CD4-positive, CD25-positive, alpha-beta regulatory T cell (primary cell): ENCODE results near the gene RNF17. TPM values are rescaled to one million over a fixed set of nuclear protein-coding genes. Genes with fewer than 3 reads are reported as not detected.
A peak's percentile ranks its signal among the peaks of the same experiment; 100 is the strongest.

ENCODE experiments used
- ATAC-seq, 2 donors: fragments of 150-1000 bp; cut with Tn5 transposase; one replicate each; pipeline ENCODE4 v1.10.0; 2021; ENCODE audit warnings: low read depth in 2 of 2, moderate number of reproducible peaks in 2 of 2, moderate library complexity in 1 of 2
- DNase-seq, 3 donors: peaks; one replicate each; pipeline versions ENCODE4 v3.0.0 to v3.0.0-alpha.2; 2012 to 2022; ENCODE audit warnings: mixed read lengths in 1 of 3
- H3K27ac ChIP-seq: one replicate; pipeline ENCODE4 v1.7.0; 2013; ENCODE audit warnings: mild to moderate bottlenecking, low read length; ENCODE audit not compliant: insufficient read depth, poor library complexity, severe bottlenecking
- H3K27me3 ChIP-seq: one replicate; pipeline ENCODE4 v1.7.0; 2013; ENCODE audit warnings: low read length; ENCODE audit not compliant: control insufficient read depth, insufficient read depth
- H3K36me3 ChIP-seq: one replicate; pipeline ENCODE4 v1.7.0; 2013; ENCODE audit warnings: mild to moderate bottlenecking, low read length, moderate library complexity; ENCODE audit not compliant: control insufficient read depth, insufficient read depth
- H3K4me1 ChIP-seq: 2 replicates; pipeline ENCODE4 v1.7.0; 2013; ENCODE audit warnings: mild to moderate bottlenecking, low read length; ENCODE audit not compliant: insufficient read depth, control insufficient read depth, poor library complexity, severe bottlenecking
- H3K4me3 ChIP-seq: one replicate; pipeline ENCODE4 v1.7.0; 2013; ENCODE audit warnings: low read depth, mild to moderate bottlenecking, low read length, moderate library complexity
- H3K9me3 ChIP-seq, 2 experiments: 1 replicate in 1 of 2; 2 replicates in 1 of 2; pipeline ENCODE4 v1.7.0; 2013; ENCODE audit warnings: low read length in 2 of 2, mild to moderate bottlenecking in 1 of 2, moderate library complexity in 1 of 2; ENCODE audit not compliant: control insufficient read depth in 2 of 2
- H3K27ac Mint-ChIP-seq, 3 donors: one replicate each; pipeline ENCODE4 v1.8.0; 2020 to 2022; ENCODE audit warnings: mild to moderate bottlenecking in 3 of 3, mixed read lengths in 3 of 3, moderate library complexity in 2 of 3
- H3K27me3 Mint-ChIP-seq: one replicate; pipeline ENCODE4 v1.8.0; 2022; ENCODE audit warnings: mild to moderate bottlenecking, mixed read lengths
- H3K36me3 Mint-ChIP-seq: one replicate; pipeline ENCODE4 v1.8.0; 2020; ENCODE audit warnings: mixed read lengths
- H3K4me1 Mint-ChIP-seq, 4 donors: one replicate each; pipeline ENCODE4 v1.8.0; 2020 to 2022; ENCODE audit warnings: mixed read lengths in 4 of 4, mild to moderate bottlenecking in 1 of 4
- H3K4me3 Mint-ChIP-seq, 4 donors: one replicate each; pipeline ENCODE4 v1.8.0; 2020 to 2022; ENCODE audit warnings: mild to moderate bottlenecking in 4 of 4, mixed read lengths in 4 of 4, moderate library complexity in 3 of 4
- H3K9me3 Mint-ChIP-seq, 7 donors: one replicate each; pipeline ENCODE4 v1.8.0; 2020 to 2022; ENCODE audit warnings: mixed read lengths in 7 of 7, mild to moderate bottlenecking in 3 of 7, moderate library complexity in 2 of 7
- polyA plus RNA-seq, 4 donors: library from polyadenylated mRNA; unstranded; fragments of 300-500 nt; fragmentation: Illumina TruSeq; gene quantifications; one replicate each; pipeline ENCODE4 v1.2.3, GENCODE V29; 2021
- total RNA-seq: library from RNA; stranded (reverse); gene quantifications from one replicate; pipeline ENCODE4 v1.2.3, GENCODE V29; 2022

RNF17 gene
- total and polyA plus RNA-seq, 5 donors from 2014 or later, result 0.14 to 0.44 (median 0.28) TPM; not detected in 2

- no peak for ATAC-seq
- Mint-ChIP-seq H3K4me1 (no peaks in the 10 kb centered on the region), H3K4me3 (peak overlapping the region in 1 of 4 donors; percentile 21), H3K9me3 (no peaks in the 10 kb centered on the region), H3K27me3 (no peaks in the 10 kb centered on the region), H3K27ac (no peak overlapping the region), H3K36me3 (peaks cover 45% of the 10 kb centered on the region)
- Histone ChIP-seq H3K9me3 (no peaks in the 10 kb centered on the region), H3K4me1 (no peaks in the 10 kb centered on the region), H3K4me3 (no peak overlapping the region), H3K27ac (no peak overlapping the region), H3K36me3 (peaks cover 3% of the 10 kb centered on the region), H3K27me3 (no peaks in the 10 kb centered on the region)
- DNase-seq, result no peak
Observed at GRCh38 chr13:24892829-24893228, 128.9 kb downstream of the RNF17 start.

DNA sequence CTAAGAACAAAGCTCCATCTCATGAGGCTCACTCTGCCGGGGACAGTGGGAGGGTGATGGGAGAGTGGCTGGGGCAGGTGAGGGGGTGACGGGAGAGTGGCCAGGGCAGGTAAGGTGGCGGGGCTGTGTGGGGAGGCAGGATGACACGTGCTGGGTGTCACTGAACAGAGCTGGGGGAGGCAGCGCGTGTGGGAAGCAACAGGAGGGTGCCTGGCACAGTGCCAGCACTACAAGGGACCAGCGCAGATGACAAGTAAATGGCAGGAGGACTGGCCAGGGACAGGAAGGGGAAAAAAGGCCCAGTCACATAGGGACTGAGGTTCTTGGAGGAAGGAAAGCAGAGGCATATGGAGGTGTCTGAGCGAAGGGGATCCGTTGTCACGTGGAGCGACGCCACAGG lies 129.9 kb downstream of the RNF17 start:
- peaks cover 42% of the 10 kb centered on the region for H3K36me3 Mint-ChIP-seq
- DNase-seq, result no peak
- no peaks in the 10 kb centered on the region for H3K4me1 Mint-ChIP-seq
- no peak overlapping the region for H3K27ac ChIP-seq
- H3K4me3 ChIP-seq, result no peak overlapping the region
- H3K9me3 Mint-ChIP-seq, result no peaks in the 10 kb centered on the region
- peaks cover 3% of the 10 kb centered on the region for H3K36me3 ChIP-seq
- no peaks in the 10 kb centered on the region for H3K27me3 Mint-ChIP-seq
- H3K27me3 ChIP-seq, result no peaks in the 10 kb centered on the region
- no peaks in the 10 kb centered on the region for H3K4me1 ChIP-seq
- ATAC-seq, result no peak
- H3K27ac Mint-ChIP-seq, result peak overlapping the region in 2 of 3 donors; percentile 27 to 65
- H3K4me3 Mint-ChIP-seq, result no peak overlapping the region
- no peaks in the 10 kb centered on the region for H3K9me3 ChIP-seq

DNA sequence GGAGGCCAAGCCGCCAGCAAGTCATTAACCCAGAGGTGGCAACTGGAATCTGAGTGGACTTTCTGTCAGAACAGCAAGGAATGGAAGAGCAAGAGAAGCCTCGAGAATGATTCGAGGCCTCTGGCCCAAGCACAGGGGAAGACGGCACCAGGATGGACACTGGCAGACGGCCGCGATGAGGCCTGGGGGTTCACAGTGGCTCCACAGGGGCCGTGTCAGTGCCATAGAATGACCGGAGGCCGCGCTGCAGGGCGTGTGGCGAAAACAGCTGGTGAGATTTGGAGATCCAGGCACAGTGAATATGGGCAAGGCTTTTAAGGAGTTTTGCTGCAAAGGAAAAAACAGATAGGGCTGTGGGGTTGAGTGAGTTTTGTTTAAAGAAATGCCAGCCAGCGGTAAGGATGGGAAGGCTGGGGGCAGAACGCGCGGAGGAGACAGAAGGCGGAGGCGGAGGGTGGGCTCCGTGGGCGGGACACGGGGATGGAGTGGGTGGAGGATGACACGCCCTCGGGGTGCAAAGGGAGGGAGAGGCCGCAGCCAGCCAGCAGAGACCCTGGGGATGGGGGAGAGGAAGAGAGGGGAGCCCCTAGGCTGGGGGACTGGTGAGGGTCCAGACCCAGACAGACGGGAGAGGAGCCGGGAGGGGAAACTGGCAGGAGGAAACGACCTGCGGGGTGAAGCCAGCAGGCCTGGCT lies 130.5 kb downstream of the RNF17 start:
- DNase-seq (no peak), ATAC-seq (no peak)

GRCh38 chr13:24894972-24895300 lies 131.0 kb downstream of the RNF17 start:
- Mint-ChIP-seq H3K36me3 (peaks cover 48% of the 10 kb centered on the region), H3K27ac (no peak overlapping the region), H3K9me3 (no peaks in the 10 kb centered on the region), H3K4me1 (no peaks in the 10 kb centered on the region), H3K27me3 (no peaks in the 10 kb centered on the region), H3K4me3 (no peak overlapping the region)
- no peak overlapping the region for H3K27ac ChIP-seq
- H3K27me3 ChIP-seq, result no peaks in the 10 kb centered on the region
- no peak for ATAC-seq
- no peaks in the 10 kb centered on the region for H3K4me1 ChIP-seq
- no peak for DNase-seq
- no peak overlapping the region for H3K4me3 ChIP-seq
- no peaks in the 10 kb centered on the region for H3K9me3 ChIP-seq
- H3K36me3 ChIP-seq, result peaks cover 3% of the 10 kb centered on the region

More for the DNA sequence above, 130.5 kb downstream of the RNF17 start:
- H3K4me1 ChIP-seq, result no peaks in the 10 kb centered on the region
- H3K9me3 ChIP-seq, result no peaks in the 10 kb centered on the region
- Mint-ChIP-seq H3K27ac (peak overlapping the region in 1 of 3 donors; percentile 65), H3K4me3 (no peak overlapping the region), H3K9me3 (no peaks in the 10 kb centered on the region), H3K4me1 (no peaks in the 10 kb centered on the region), H3K27me3 (no peaks in the 10 kb centered on the region), H3K36me3 (peaks cover 44% of the 10 kb centered on the region)
- H3K36me3 ChIP-seq, result peaks cover 3% of the 10 kb centered on the region
- no peak overlapping the region for H3K27ac ChIP-seq
- H3K27me3 ChIP-seq, result no peaks in the 10 kb centered on the region
- no peak overlapping the region for H3K4me3 ChIP-seq

DNA sequence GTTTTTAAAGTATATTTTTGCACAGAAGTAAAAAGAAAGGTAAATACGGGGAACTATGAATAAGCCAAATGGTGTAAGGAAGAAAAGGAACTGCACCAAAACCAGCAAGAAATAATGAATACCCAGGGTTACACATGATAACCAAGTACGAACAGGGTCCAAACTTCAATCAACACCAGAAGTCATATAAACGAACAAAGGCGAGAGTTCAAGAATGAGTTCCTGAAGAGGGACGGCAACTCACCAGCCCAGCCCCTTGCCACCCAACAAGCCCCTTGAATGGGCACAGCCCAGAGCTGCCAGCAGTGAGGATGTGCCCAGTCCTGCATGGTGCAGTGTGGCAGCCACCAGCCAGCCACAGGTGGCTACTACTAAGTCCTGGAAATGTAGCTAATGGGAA lies 132.1 kb downstream of the RNF17 start:
- Mint-ChIP-seq H3K9me3 (no peaks in the 10 kb centered on the region), H3K4me3 (no peak overlapping the region), H3K27ac (no peak overlapping the region), H3K4me1 (peaks cover 0 to 2% (median 0%) of the 10 kb centered on the region in 4 donors), H3K36me3 (peaks cover 48% of the 10 kb centered on the region), H3K27me3 (no peaks in the 10 kb centered on the region)
- Histone ChIP-seq H3K27me3 (no peaks in the 10 kb centered on the region), H3K9me3 (no peaks in the 10 kb centered on the region), H3K36me3 (peaks cover under 1% of the 10 kb centered on the region), H3K4me3 (no peak overlapping the region), H3K4me1 (no peaks in the 10 kb centered on the region), H3K27ac (no peak overlapping the region)
- DNase-seq, result no peak
- ATAC-seq, result no peak

DNA sequence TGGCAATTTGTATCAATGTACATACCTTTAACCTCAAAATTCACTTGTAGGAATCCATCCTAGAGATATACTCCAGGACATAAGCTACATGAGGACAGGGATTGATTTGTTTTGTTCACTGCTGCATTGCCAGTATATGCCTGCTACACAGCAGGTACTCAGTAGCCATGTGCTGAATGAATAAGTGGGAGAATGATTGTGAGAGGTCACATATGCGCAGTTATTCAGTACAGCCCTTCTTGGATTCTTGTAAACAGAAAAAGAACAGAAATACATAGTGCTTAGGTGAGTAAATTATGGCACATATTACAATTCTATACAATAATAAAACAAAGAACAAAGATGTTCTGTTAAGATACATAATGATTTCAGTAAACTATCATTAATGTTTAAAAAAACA lies 133.3 kb downstream of the RNF17 start:
- H3K9me3 ChIP-seq, result no peaks in the 10 kb centered on the region
- H3K4me1 Mint-ChIP-seq, result peaks cover 0 to 2% (median 0%) of the 10 kb centered on the region in 4 donors

GRCh38 chr13:24899601-24900000 lies 135.6 kb downstream of the RNF17 start:
- Mint-ChIP-seq H3K27me3 (no peaks in the 10 kb centered on the region), H3K9me3 (no peaks in the 10 kb centered on the region), H3K4me1 (peaks cover 0 to 2% (median 0%) of the 10 kb centered on the region in 4 donors), H3K27ac (no peak overlapping the region), H3K36me3 (peaks cover 36% of the 10 kb centered on the region), H3K4me3 (no peak overlapping the region)
- H3K4me3 ChIP-seq, result no peak overlapping the region
- no peaks in the 10 kb centered on the region for H3K36me3 ChIP-seq
- DNase-seq (no peak), ATAC-seq (no peak)
- no peak overlapping the region for H3K27ac ChIP-seq
- no peaks in the 10 kb centered on the region for H3K9me3 ChIP-seq
- H3K27me3 ChIP-seq, result no peaks in the 10 kb centered on the region
- H3K4me1 ChIP-seq, result no peaks in the 10 kb centered on the region

More for the DNA sequence above, 133.3 kb downstream of the RNF17 start:
- no peak overlapping the region for H3K4me3 Mint-ChIP-seq
- no peaks in the 10 kb centered on the region for H3K9me3 Mint-ChIP-seq
- no peaks in the 10 kb centered on the region for H3K4me1 ChIP-seq
- H3K4me3 ChIP-seq, result no peak overlapping the region
- no peak overlapping the region for H3K27ac ChIP-seq
- H3K27me3 Mint-ChIP-seq, result no peaks in the 10 kb centered on the region
- H3K36me3 Mint-ChIP-seq, result peaks cover 36% of the 10 kb centered on the region
- no peak for DNase-seq
- H3K36me3 ChIP-seq, result no peaks in the 10 kb centered on the region
- no peaks in the 10 kb centered on the region for H3K27me3 ChIP-seq
- ATAC-seq, result no peak
- H3K27ac Mint-ChIP-seq, result no peak overlapping the region

- Histone ChIP-seq H3K36me3 (no peaks in the 10 kb centered on the region), H3K4me3 (no peak overlapping the region), H3K4me1 (no peaks in the 10 kb centered on the region), H3K9me3 (no peaks in the 10 kb centered on the region), H3K27me3 (no peaks in the 10 kb centered on the region), H3K27ac (no peak overlapping the region)
- ATAC-seq, result no peak
- Mint-ChIP-seq H3K27ac (peak overlapping the region in 1 of 3 donors; percentile 54), H3K36me3 (peaks cover 39% of the 10 kb centered on the region), H3K4me1 (peaks cover 0 to 2% (median 0%) of the 10 kb centered on the region in 4 donors), H3K4me3 (no peak overlapping the region), H3K9me3 (no peaks in the 10 kb centered on the region), H3K27me3 (no peaks in the 10 kb centered on the region)
- no peak for DNase-seq
Observed at GRCh38 chr13:24900507-24900906, 136.5 kb downstream of the RNF17 start.
